Measurements from ENCODE around the gene MYOT. TPM values are rescaled to one million over a fixed set of nuclear protein-coding genes. Genes with fewer than 3 reads are reported as not detected.

MYOT gene
- total and polyA plus RNA-seq, 2 of the 4 experiments (the other 2 are of a cell fraction): not detected

DNA sequence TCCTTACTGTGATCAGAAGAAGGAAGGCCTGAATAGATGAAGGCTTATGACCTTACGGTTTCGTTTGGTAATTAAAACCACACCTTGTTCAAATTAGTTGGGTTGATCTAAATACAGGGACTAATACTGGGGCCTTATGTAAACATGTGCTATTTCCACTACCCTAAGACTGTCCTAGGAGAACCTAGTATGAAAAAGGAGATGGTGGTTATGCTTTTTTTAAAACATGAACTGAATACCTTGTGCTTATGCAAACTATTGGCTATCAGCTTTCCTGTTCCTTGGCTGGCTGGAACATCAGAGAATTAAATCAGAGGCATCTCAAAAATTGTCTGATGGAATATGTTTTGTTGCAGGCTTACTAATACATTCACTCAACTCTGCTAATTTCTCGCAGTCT lies 3.9 kb downstream of the MYOT start:
- Histone ChIP-seq H4K5ac (ENCODE audit: low read depth, low read length) (no peak overlapping the region), H3K9me3 (ENCODE audit: control insufficient read depth, insufficient read depth, low read length) (no peaks in the 10 kb centered on the region), H3K4me2 (ENCODE audit: low read depth, low read length) (no peak overlapping the region), H3K56ac (ENCODE audit: extremely low read depth, insufficient read depth, low read length) (no peak overlapping the region), H3K27ac (ENCODE audit: insufficient read depth, low read length) (no peak overlapping the region), H3K4me1 (ENCODE audit: control insufficient read depth, insufficient read depth, low read length) (no peaks in the 10 kb centered on the region), H4K91ac (ENCODE audit: insufficient read depth, low read depth, low read length) (no peak overlapping the region), H4K20me1 (ENCODE audit: insufficient read depth, low read length) (no peaks in the 10 kb centered on the region), H3K4ac (ENCODE audit: low read depth, low read length) (no peak overlapping the region), H2BK120ac (ENCODE audit: low read depth, low read length) (no peak overlapping the region), H2BK20ac (ENCODE audit: low read depth, low read length) (no peak overlapping the region), H3K79me1 (ENCODE audit: low read depth in 1 of 2, low read length in 2 of 2) (no peaks in the 10 kb centered on the region), H3K18ac (ENCODE audit: low read depth, low read length) (no peak overlapping the region), H3K27me3 (ENCODE audit: control insufficient read depth, insufficient read depth, low read length) (peaks cover 2% of the 10 kb centered on the region; the same call in 1 of the 2 replicates), H2BK15ac (ENCODE audit: low read depth, low read length) (no peak overlapping the region), H2BK5ac (ENCODE audit: low read depth, low read length, poor library complexity, severe bottlenecking) (no peak overlapping the region), H2AK9ac (replicated peaks; ENCODE audit: low read depth, low read length, poor library complexity) (no peak overlapping the region), H3K36me3 (ENCODE audit: control insufficient read depth, insufficient read depth, low read length) (no peaks in the 10 kb centered on the region), H4K8ac (ENCODE audit: low read depth in 2 of 2, low read length in 2 of 2) (no peak overlapping the region), H2AK5ac (ENCODE audit: low read depth, low read length) (no peak overlapping the region), H3K9me1 (ENCODE audit: insufficient read depth, low read length) (no peaks in the 10 kb centered on the region), H3K4me3 (ENCODE audit: insufficient read depth, low read depth, low read length) (no peak overlapping the region), H3K23ac (ENCODE audit: low read depth, low read length) (no peak overlapping the region), H3K14ac (replicated peaks; ENCODE audit: low read depth, low read length) (no peak overlapping the region), H2AFZ (replicated peaks; ENCODE audit: low read length, poor library complexity) (no peak overlapping the region), H3K9ac (ENCODE audit: low read depth, low read length) (no peak overlapping the region)
- BruUV-seq (replicated peaks): no TSS peak
- TF ChIP-seq RAD21 (IDR thresholded peaks at IDR 0.05; ENCODE audit: low read length) (no peak), MAFK (IDR thresholded peaks at IDR 0.05; ENCODE audit: low read depth, low read length) (no peak), RCOR1 (IDR thresholded peaks at IDR 0.05; ENCODE audit: insufficient replicate concordance, low read length) (no peak), POLR2A (IDR thresholded peaks at IDR 0.05; ENCODE audit: low read depth, low read length) (no peak), BHLHE40 (IDR thresholded peaks at IDR 0.05; ENCODE audit: low read depth, low read length) (no peak), CHD1 (IDR thresholded peaks at IDR 0.05; ENCODE audit: low read depth, low read length) (no peak), CEBPB (IDR thresholded peaks at IDR 0.05; ENCODE audit: low read depth, low read length) (no peak), MXI1 (IDR thresholded peaks at IDR 0.05; ENCODE audit: borderline replicate concordance, low read depth, low read length) (no peak), MAZ (IDR thresholded peaks at IDR 0.05; ENCODE audit: borderline replicate concordance, low read depth, low read length) (no peak), NFE2L2 (IDR thresholded peaks at IDR 0.05; ENCODE audit: low read depth, low read length) (no peak)
- TF ChIP-seq, protein P1, sequence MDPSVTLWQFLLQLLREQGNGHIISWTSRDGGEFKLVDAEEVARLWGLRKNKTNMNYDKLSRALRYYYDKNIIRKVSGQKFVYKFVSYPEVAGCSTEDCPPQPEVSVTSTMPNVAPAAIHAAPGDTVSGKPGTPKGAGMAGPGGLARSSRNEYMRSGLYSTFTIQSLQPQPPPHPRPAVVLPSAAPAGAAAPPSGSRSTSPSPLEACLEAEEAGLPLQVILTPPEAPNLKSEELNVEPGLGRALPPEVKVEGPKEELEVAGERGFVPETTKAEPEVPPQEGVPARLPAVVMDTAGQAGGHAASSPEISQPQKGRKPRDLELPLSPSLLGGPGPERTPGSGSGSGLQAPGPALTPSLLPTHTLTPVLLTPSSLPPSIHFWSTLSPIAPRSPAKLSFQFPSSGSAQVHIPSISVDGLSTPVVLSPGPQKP (IDR thresholded peaks at IDR 0.05; ENCODE audit: borderline replicate concordance, low read depth, low read length): no peak
- TF ChIP-seq, protein P2, sequence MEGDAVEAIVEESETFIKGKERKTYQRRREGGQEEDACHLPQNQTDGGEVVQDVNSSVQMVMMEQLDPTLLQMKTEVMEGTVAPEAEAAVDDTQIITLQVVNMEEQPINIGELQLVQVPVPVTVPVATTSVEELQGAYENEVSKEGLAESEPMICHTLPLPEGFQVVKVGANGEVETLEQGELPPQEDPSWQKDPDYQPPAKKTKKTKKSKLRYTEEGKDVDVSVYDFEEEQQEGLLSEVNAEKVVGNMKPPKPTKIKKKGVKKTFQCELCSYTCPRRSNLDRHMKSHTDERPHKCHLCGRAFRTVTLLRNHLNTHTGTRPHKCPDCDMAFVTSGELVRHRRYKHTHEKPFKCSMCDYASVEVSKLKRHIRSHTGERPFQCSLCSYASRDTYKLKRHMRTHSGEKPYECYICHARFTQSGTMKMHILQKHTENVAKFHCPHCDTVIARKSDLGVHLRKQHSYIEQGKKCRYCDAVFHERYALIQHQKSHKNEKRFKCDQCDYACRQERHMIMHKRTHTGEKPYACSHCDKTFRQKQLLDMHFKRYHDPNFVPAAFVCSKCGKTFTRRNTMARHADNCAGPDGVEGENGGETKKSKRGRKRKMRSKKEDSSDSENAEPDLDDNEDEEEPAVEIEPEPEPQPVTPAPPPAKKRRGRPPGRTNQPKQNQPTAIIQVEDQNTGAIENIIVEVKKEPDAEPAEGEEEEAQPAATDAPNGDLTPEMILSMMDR (conservative IDR thresholded peaks at IDR 0.05; ENCODE audit: low read depth, low read length): no peak
- in situ Hi-C loops (cut with MboI; ENCODE audit: low sequenced_read_pairs): no loop called here
- CTCF ChIA-PET: no interaction called here
- DNase-seq: no peak
- dilution Hi-C loops (cut with HindIII; ENCODE audit: low sequenced_read_pairs, unreplicated experiment): no loop called here
- intact Hi-C loops (cut with micrococcal nuclease): no loop called here
- no CpG with 5 or more reads among the region's 3 CpGs for WGBS, 2 experiments (ENCODE audit: extremely low coverage in 2 of 2, insufficient read length in 1 of 2)
- no peak for ATAC-seq (ENCODE audit: low read depth)
- POLR2A ChIA-PET (ENCODE audit: unreplicated experiment): no interaction called here
